GM18951 (cell line): ENCODE results near the gene HOXA3.

Experiments
- POLR2A ChIP-seq: IDR thresholded peaks from 4 replicates; pipeline ENCODE4 v1.6.1; 2011; ENCODE audit warnings: mild to moderate bottlenecking; ENCODE audit not compliant: insufficient read length, insufficient read depth; ENCODE audit errors: extremely low read depth
- in situ Hi-C: fragments of 300-500 bp; cut with MboI; formaldehyde crosslinking; loops from one replicate; pipeline ENCODE4 v1.12.0; 2022; ENCODE audit warnings: low sequenced_read_pairs, mixed read lengths, inconsistent platforms; ENCODE audit not compliant: unreplicated experiment

The HOXA3 gene

DNA sequence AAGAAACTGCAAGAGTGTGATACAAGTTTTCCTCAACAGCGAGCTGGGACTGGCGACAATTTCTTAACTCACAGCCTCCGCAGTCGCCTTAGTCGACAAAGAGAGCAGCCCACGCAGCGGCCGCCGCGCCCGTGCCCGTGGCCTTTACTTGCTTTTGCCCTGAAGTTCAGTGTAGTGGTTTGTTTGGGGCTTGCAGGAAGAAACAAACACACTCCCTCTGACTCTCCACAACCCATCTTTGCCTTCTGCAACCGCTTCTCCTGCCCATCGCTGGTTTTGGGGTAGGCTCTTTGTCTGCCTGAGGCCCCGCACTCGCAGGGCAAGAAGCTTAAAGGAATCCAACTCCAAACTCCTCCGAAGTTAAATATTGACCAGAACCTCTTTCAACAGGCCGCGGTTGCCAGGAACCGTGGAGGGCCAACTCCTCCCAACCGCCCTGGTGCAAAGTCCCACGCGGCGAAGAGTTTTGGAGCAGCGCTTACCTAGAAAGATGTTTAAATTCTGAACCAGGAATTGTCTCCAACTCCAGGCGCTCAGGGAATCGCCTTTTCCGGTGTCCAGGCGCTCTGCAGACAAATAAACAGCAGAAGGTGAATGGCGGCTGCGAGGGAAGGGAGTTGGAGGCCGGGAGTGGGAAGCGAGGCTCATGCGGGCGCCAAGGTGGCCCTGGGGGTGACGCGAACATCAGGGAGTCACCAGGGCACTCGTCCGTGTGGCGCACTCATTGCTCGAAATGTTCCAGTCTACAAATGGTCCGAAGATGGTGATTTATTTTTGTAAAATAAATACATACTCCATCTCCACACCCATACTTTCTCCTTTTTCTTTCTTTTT lies 30.1 kb downstream of the HOXA3 start:
- in situ Hi-C loops = no loop called here
- no peak for TF ChIP-seq POLR2A

DNA sequence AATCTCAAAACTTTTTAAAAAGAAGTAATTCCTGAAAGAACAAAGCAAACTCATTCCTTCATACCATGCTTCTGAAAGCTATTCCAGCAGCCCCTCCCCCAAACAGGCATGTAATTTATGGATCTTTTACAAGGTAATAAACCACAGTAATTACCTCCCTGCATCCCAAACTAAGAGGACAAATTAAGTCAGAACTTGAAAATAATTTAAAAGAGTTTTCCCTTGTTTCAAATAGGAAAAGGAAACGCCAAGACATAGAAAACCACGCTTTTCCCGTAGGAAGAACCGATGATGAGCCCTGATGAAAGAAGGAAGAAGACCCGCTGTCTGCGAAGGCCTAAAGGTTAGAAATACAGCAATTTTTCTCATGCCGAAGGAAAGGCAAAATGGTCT lies 30.7 kb downstream of the HOXA3 start:
- TF ChIP-seq POLR2A = no peak
- in situ Hi-C loops = no loop called here

- no peak for TF ChIP-seq POLR2A
- in situ Hi-C loops = no loop called here
Observed at GRCh38 chr7:27119412-27119911, 32.9 kb downstream of the HOXA3 start.

DNA sequence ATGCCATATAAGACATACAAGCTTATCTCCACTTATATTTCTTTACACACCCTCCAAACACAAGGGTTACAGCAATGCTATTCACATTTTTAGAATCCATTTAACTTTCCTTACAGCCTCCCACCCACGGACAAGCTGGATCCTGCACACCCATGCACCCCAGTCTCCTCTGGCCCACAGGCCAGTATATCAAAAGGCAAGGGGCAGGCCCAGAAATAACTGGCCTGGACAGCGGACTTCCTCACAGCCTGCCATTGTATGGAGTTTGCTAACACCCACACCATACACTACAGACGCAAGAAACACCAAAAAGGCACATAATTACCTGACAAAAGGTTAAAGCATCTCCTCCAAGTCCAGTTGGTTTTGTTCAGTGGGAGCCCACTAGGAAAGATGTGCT lies 33.8 kb downstream of the HOXA3 start:
- no peak for TF ChIP-seq POLR2A
- in situ Hi-C loops = no loop called here

- no peak for TF ChIP-seq POLR2A
- in situ Hi-C loops = no loop called here
Observed at GRCh38 chr7:27117887-27118491, 34.4 kb downstream of the HOXA3 start.

- in situ Hi-C loops = no loop called here
- no peak for TF ChIP-seq POLR2A
Observed at GRCh38 chr7:27116962-27117886, 35.2 kb downstream of the HOXA3 start.

DNA sequence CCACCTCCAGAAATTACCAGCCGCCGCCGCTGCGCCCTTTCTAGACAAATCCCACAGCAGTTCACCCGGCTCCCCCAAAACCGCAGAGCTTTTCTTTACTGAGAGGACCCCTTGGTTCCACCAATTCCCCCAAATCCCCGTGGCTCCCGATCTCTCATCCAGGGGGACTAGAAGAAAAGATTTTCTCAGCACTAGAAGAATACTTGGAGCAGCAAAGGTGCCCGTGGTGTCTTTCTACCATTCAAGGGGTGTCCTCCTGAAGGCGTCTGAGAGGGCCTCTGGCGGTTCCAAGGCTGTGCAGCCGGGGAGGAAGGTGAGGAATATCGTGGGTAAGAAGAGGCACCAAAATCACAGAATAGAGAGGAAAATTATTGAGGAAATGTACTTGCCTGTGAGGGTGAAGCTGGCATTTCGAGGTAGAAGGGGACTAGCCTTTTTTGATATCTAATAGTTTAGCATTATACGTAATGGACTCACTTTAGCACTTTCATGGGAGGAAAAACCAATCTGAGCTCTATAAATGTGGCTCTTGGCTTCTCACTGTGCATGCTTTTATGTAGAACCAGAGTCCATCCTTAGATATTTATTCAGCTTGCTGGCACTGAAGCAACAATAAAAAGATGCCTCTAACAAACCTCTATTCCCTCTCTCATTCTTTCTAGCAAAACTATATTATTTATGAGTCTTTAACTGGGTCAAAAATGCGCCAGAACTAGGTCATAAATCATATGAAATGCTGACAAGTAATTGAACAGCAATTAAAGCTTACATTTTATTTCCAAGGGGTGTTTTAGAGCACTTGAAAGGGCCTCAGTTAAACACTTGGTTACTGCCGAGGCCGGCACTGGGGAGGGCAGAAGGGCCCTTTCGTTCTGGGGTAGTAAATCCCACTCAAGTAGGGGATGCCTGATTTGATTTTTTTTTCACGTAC lies 36.1 kb downstream of the HOXA3 start:
- in situ Hi-C loops = no loop called here
- TF ChIP-seq POLR2A = no peak

- in situ Hi-C loops = no loop called here
- no peak for TF ChIP-seq POLR2A
Observed at GRCh38 chr7:27115221-27116026, 37.0 kb downstream of the HOXA3 start.

- in situ Hi-C loops = no loop called here
Observed at GRCh38 chr7:27114881-27115220, 37.5 kb downstream of the HOXA3 start.

GRCh38 chr7:27113991-27114769 lies 38.2 kb downstream of the HOXA3 start:
- no peak for TF ChIP-seq POLR2A
- in situ Hi-C loops = no loop called here

More at GRCh38 chr7:27114881-27115220, 37.5 kb downstream of the HOXA3 start:
- no peak for TF ChIP-seq POLR2A
